Fibroblast of gingiva (primary cell): Measurements from ENCODE around the gene BTBD9.
A peak's percentile ranks its signal among the peaks of the same experiment; 100 is the strongest.

ENCODE experiments used
- DNase-seq: peaks from one replicate; pipeline ENCODE4 v3.0.0-alpha.2; 2011; ENCODE audit warnings: low read depth

The BTBD9 gene

DNA sequence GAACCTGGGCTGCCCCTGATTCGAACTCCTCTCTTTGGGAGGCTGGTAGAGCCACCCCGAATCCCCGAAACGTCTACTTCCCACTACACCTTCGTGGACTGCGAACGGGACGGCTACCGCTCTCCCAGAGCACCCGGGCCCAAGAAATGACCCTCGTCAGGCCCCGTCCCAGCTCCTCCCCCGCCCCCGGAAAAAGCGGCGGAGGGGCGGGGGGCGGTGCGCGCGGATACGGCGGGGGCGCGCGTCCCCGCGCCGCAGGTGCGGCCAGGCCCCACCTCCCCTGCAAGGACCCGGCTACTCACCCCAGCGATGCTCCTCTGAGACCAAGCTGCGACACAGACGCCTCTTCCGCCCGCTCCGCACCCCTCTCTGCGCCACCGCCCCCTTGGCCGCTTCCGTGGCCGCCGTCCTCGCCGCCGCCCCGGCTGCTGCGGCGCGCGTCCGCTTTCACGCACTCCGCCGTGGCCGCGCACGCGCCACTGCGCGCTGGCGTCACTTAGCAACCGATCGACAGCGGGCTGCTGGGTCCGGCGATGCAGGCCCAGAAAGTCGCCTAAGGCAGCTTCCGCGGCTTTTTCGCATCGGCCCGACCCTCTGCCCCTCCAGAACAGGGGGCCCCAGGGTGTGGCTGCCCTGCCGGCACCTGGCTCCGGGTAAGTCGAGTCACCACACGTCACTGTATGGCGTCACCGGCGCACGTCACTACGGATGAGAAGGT is at the start of gene BTBD9:
Gene BTBD9, minus strand, starts transcription at position 432 of the 718 bp plus-strand sequence.
- peak; percentile 79 for DNase-seq

GRCh38 chr6:38688579-38689087 is 48.9 kb upstream of the BTBD9 start:
- no peak for DNase-seq

- no peak for DNase-seq
These were observed 47.8 kb upstream of the BTBD9 start for GRCh38 chr6:38687549-38687948.

GRCh38 chr6:38687043-38687353 is 47.3 kb upstream of the BTBD9 start:
- no peak for DNase-seq

- DNase-seq, result peak; percentile 46
These were observed 46.7 kb upstream of the BTBD9 start for GRCh38 chr6:38686270-38687042.

DNA sequence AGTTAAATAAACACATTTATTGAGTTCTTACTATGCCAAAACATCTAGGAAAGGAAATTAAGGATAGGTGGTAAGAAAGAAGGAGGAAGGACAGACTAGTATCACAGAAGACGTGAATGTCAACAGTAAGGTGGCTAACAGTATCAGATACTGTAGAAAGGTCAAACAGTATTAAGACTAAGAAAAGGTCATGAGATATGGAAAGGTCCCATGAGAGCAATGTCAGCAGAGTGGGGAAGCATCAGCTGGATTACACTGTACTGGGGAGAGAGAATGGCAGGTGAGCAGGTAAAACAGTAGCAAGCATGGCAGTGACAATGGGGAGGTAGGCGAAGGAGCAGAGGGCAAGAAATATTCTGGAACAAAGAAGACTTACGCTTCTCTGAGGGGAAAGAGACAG is 45.2 kb upstream of the BTBD9 start:
- DNase-seq, result no peak

DNA sequence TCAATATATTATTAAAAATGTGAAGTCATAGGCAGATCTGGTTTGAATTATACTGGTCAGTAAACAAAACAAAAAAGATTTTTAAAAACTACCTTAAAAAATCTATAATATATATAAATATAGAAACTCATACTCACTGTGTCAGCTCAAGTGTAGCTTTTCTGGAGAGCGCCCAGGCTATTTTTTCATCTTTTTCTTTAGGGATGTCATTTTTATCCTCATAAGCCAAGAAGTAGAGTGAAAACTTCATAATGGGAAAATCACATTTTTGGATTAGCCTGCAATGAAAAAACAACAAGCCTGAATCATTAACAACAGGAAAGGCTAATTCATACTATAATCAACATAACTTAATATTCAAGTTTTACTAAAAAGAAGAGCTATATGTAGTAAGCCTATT is 44.5 kb upstream of the BTBD9 start:
- no peak for DNase-seq

GRCh38 chr6:38681850-38682249 is 42.1 kb upstream of the BTBD9 start:
- no peak for DNase-seq

DNA sequence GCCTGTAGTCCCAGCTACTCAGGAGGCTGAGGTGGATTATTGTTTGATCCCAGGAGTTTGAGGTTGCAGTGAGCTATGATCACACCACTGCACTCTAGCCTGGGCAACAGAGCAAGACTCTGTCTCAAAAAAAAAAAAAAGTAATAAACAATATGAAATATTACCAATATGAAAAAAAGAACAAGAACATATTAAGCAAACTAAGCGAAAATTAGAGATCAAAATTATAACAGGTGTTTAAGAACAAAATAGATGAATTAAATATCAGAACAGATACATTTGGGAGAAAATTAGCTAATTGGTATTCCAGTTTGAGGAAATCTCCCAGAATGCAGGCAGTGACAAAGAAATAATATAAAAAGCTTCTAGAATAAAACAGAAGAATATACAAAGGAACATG is 39.9 kb upstream of the BTBD9 start:
- no peak for DNase-seq

DNA sequence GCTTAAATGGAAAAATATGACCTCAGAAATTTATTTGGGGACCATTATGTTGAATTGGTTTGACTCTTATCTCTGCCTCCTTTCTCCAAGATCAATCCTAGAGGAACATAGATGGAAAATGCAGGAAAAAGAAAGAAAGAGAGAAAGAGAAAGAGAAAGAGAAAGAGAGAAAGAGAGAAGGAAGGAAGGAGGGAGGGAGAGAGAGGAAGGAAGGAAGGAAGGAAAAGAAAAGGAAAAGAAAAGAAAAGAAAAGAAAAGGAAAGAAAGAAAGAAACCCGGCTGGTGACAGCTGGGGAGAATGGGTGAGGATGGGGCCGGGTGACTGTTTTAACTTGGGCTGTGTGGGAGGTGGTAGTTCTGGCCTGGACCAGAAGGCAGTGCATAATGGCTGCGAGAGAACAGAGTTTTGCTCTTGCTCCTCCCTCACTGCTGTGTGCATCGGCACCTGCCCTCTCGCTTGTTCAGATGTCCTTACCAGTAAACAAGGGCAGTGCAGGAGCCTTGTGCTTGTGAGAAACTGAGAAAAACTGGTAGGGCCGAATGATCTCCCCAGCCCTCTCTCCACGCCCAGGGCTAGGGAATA is 38.5 kb upstream of the BTBD9 start:
- DNase-seq, result no peak

GRCh38 chr6:38676974-38677544 is 37.3 kb upstream of the BTBD9 start:
- no peak for DNase-seq

GRCh38 chr6:38676236-38676973 is 36.7 kb upstream of the BTBD9 start:
- DNase-seq, result no peak

GRCh38 chr6:38673397-38674165 is 33.9 kb upstream of the BTBD9 start:
- DNase-seq, result no peak

GRCh38 chr6:38671885-38672467 is 32.2 kb upstream of the BTBD9 start:
- peak; percentile 51 for DNase-seq

GRCh38 chr6:38658418-38659167 is 18.9 kb upstream of the BTBD9 start:
- DNase-seq, result no peak

DNA sequence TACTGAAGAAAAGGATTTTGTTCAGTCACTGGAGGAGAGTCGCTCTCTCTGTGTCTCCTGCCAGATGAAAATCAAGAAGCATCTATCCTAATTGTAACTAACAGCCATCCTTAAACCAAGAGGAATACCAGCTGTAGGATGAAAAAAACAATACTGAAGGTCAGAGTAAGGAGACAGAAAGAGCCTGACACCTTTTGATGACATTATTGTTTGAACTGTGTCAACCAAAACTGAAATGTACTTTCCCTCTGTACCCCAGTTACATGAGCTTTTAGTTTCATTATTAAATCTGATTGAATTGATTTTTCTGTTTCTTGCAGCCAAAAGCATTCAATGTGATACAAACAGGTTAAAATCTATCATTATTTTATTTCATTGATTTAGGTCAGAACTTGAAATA is 17.2 kb upstream of the BTBD9 start:
- DNase-seq, result no peak

DNA sequence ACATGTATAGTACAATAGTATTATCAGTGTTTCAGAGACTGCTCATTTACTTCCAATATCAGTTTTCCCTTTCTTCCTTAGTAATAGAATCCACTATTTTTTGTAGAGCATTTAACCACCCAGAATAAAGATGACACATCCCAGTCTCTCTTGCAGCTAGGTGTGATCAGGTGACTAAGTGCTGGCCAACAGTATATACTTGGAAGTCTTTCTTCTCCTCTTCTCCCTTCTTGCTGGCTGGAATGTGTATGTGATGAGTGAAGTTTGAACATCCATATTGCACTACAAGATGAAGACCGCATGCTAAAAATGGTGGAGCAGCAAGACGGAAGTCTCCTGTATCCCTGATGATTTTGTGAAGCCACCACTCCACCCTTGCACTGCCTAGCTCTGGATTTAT is 14.5 kb upstream of the BTBD9 start:
- DNase-seq, result no peak

DNA sequence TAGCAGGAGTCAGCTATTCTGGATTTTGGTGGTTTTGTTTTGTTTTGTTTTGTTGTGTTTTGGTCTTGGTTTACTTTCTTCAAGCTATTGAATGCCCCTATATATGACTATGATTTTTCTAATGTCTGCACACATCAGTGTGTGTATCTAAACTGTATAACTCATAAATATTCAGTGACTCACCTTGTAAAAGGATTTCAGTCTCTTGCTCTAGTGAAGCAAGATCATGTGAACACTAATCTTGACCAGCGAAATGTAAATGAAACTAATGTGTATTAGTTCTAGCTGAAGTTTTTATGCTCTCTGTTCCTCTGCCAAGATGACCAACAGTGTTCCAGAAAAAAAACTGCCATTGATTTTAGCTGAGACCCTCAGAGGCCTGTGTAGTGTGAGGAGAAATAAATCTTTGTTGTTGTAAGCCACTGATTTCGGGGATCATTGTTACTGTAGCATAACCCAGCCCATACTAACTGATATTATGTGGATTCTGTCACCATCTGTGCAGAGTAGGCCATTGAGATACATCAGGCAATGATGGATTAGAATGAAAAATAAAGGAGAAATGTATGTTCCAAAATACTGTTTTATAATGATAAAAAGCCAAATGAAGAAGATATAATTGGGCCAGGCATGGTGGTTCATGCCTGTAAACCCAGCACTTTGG is 11.5 kb upstream of the BTBD9 start:
- no peak for DNase-seq

DNA sequence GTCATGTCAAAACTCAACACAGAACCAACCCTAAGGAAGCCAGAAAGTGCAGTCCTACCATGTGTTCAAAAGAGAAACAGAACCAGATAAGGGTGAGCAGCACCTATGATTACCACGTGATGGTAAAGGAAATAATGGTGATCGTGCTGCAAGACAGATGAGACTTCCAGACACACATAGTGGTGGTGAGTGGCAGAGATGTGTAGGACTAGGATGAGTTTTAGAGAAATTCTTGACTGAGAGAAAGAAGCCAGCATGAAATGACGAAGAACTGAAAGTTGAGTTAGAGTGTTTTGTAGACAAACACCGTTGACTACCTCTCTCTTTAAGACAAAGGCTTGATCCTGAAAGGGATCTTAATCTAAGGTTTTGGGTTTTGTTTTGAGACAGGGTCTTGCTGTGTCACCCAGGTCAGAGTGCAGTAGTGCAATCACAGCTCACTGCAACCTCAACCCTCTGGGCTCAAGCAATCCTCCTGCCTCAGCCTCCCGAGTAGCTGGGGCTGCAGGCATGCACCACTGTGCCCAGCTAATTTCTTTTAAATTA is 10.6 kb upstream of the BTBD9 start:
- no peak for DNase-seq
